SK-N-SH (cell line): ENCODE measurements around the gene NAPA.

Experiments used
- FOSL2 ChIP-seq: IDR thresholded peaks from 2 replicates; pipeline ENCODE4 v1.4.0; 2012; ENCODE audit warnings: low read depth, mild to moderate bottlenecking, moderate library complexity, borderline replicate concordance
- RCOR1 ChIP-seq: fragments of 150-350 bp; IDR thresholded peaks from 2 replicates; pipeline ENCODE4 v1.6.1; 2017; ENCODE audit warnings: antibody characterized with exemption, low read length
- TF ChIP-seq, protein P1 (sequence below): fragments of 200-600 bp; sonication (generic); IDR thresholded peaks from 2 replicates; pipeline ENCODE4 v1.6.1; 2017; ENCODE audit warnings: antibody characterized with exemption, mild to moderate bottlenecking, moderate library complexity

DNA sequence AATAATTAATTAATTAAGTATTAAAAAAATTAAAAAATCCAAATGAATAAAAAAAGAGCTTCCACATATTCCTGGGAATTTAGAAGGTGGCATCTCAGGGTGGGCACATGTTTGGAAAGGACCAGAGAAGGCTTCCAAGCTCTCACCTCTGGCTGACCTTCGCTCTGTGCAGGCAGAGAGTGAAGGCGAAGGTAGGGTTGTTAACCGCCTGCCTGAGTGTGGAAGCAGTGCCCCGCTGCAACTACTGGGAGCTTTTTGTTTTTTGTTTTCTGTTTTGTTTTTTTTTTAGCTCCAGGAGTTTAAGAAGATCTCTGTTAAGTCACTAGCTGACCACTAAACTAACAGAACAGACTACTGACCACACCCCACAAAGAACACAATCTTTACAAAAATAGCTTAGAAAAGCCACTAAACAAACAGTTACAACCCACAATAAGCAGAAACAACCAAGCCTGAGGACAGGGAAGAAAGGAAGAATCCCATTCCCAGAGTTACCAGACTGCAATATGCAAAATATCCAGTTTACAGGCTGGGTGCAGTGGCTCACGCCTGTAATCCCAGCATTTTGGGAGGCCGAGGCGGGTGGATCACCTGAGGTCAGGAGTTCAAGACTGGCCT, 46.7 kb upstream of the NAPA start:
- TF ChIP-seq FOSL2 (no peak), RCOR1 (no peak)
- TF ChIP-seq, protein P1, sequence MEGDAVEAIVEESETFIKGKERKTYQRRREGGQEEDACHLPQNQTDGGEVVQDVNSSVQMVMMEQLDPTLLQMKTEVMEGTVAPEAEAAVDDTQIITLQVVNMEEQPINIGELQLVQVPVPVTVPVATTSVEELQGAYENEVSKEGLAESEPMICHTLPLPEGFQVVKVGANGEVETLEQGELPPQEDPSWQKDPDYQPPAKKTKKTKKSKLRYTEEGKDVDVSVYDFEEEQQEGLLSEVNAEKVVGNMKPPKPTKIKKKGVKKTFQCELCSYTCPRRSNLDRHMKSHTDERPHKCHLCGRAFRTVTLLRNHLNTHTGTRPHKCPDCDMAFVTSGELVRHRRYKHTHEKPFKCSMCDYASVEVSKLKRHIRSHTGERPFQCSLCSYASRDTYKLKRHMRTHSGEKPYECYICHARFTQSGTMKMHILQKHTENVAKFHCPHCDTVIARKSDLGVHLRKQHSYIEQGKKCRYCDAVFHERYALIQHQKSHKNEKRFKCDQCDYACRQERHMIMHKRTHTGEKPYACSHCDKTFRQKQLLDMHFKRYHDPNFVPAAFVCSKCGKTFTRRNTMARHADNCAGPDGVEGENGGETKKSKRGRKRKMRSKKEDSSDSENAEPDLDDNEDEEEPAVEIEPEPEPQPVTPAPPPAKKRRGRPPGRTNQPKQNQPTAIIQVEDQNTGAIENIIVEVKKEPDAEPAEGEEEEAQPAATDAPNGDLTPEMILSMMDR = no peak
